Measurements from ENCODE around the gene CPSF7.

DNA sequence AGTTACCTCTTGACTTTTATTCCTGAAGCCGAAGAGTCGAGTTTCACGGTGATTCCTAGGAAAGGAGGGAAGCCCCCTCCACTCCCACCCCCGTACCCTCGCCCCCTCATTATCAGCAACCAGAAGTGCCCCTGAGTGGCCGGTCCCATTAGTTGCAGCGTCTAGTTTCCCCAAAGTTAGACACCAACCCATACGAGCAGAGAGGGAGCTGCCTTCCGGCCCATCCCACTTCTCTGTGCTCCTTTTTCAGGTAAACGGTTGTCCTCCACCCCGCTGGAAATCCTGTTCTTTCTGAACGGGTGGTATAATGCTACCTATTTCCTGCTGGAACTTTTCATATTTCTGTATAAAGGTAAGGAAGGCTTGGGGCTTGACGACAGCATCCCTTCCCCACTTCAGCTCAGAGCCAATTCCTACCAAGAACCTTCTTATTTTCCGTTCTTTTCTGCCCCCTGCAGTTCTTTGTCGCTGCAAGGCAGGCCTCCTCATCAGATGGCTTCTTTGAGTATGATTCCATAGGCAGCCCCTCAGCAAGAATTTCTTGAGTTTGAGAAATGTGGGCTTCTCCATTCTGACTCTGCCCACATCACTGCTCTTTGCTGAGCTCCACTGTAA is 36.7 kb downstream of the CPSF7 start:
- TF ChIP-seq EGR2 (tag by site-specific recombination; IDR thresholded peaks at IDR 0.05; ENCODE audit: low read depth) (no peak), GFI1B (tag by site-specific recombination; IDR thresholded peaks at IDR 0.05) (no peak), ZNF558 (tag by site-specific recombination; IDR thresholded peaks at IDR 0.05) (no peak), ZFP37 (tag by site-specific recombination; IDR thresholded peaks at IDR 0.05) (no peak), ZNF776 (tag by site-specific recombination; IDR thresholded peaks at IDR 0.05; ENCODE audit: borderline replicate concordance) (no peak), ZNF239 (tag by site-specific recombination; IDR thresholded peaks at IDR 0.05) (no peak), TCF7L2 (IDR thresholded peaks at IDR 0.05; ENCODE audit: borderline replicate concordance, low read depth, low read length) (no peak)
- TF ChIP-seq, protein P1, sequence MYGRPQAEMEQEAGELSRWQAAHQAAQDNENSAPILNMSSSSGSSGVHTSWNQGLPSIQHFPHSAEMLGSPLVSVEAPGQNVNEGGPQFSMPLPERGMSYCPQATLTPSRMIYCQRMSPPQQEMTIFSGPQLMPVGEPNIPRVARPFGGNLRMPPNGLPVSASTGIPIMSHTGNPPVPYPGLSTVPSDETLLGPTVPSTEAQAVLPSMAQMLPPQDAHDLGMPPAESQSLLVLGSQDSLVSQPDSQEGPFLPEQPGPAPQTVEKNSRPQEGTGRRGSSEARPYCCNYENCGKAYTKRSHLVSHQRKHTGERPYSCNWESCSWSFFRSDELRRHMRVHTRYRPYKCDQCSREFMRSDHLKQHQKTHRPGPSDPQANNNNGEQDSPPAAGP (tag by site-specific recombination; IDR thresholded peaks at IDR 0.05) = no peak
- TF ChIP-seq, protein P2, sequence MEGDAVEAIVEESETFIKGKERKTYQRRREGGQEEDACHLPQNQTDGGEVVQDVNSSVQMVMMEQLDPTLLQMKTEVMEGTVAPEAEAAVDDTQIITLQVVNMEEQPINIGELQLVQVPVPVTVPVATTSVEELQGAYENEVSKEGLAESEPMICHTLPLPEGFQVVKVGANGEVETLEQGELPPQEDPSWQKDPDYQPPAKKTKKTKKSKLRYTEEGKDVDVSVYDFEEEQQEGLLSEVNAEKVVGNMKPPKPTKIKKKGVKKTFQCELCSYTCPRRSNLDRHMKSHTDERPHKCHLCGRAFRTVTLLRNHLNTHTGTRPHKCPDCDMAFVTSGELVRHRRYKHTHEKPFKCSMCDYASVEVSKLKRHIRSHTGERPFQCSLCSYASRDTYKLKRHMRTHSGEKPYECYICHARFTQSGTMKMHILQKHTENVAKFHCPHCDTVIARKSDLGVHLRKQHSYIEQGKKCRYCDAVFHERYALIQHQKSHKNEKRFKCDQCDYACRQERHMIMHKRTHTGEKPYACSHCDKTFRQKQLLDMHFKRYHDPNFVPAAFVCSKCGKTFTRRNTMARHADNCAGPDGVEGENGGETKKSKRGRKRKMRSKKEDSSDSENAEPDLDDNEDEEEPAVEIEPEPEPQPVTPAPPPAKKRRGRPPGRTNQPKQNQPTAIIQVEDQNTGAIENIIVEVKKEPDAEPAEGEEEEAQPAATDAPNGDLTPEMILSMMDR (tag by site-specific recombination; IDR thresholded peaks at IDR 0.05) = 0 out of 2 replicates have a peak, but pooled peaks have one; percentile 12
- TF ChIP-seq, protein P3, sequence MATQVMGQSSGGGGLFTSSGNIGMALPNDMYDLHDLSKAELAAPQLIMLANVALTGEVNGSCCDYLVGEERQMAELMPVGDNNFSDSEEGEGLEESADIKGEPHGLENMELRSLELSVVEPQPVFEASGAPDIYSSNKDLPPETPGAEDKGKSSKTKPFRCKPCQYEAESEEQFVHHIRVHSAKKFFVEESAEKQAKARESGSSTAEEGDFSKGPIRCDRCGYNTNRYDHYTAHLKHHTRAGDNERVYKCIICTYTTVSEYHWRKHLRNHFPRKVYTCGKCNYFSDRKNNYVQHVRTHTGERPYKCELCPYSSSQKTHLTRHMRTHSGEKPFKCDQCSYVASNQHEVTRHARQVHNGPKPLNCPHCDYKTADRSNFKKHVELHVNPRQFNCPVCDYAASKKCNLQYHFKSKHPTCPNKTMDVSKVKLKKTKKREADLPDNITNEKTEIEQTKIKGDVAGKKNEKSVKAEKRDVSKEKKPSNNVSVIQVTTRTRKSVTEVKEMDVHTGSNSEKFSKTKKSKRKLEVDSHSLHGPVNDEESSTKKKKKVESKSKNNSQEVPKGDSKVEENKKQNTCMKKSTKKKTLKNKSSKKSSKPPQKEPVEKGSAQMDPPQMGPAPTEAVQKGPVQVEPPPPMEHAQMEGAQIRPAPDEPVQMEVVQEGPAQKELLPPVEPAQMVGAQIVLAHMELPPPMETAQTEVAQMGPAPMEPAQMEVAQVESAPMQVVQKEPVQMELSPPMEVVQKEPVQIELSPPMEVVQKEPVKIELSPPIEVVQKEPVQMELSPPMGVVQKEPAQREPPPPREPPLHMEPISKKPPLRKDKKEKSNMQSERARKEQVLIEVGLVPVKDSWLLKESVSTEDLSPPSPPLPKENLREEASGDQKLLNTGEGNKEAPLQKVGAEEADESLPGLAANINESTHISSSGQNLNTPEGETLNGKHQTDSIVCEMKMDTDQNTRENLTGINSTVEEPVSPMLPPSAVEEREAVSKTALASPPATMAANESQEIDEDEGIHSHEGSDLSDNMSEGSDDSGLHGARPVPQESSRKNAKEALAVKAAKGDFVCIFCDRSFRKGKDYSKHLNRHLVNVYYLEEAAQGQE (tag by site-specific recombination; IDR thresholded peaks at IDR 0.05) = no peak
- TF ChIP-seq, protein P4, sequence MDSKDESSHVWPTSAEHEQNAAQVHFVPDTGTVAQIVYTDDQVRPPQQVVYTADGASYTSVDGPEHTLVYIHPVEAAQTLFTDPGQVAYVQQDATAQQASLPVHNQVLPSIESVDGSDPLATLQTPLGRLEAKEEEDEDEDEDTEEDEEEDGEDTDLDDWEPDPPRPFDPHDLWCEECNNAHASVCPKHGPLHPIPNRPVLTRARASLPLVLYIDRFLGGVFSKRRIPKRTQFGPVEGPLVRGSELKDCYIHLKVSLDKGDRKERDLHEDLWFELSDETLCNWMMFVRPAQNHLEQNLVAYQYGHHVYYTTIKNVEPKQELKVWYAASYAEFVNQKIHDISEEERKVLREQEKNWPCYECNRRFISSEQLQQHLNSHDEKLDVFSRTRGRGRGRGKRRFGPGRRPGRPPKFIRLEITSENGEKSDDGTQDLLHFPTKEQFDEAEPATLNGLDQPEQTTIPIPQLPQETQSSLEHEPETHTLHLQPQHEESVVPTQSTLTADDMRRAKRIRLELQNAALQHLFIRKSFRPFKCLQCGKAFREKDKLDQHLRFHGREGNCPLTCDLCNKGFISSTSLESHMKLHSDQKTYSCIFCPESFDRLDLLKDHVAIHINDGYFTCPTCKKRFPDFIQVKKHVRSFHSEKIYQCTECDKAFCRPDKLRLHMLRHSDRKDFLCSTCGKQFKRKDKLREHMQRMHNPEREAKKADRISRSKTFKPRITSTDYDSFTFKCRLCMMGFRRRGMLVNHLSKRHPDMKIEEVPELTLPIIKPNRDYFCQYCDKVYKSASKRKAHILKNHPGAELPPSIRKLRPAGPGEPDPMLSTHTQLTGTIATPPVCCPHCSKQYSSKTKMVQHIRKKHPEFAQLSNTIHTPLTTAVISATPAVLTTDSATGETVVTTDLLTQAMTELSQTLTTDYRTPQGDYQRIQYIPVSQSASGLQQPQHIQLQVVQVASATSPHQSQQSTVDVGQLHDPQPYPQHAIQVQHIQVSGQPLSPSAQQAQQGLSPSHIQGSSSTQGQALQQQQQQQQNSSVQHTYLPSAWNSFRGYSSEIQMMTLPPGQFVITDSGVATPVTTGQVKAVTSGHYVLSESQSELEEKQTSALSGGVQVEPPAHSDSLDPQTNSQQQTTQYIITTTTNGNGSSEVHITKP (tag by site-specific recombination; IDR thresholded peaks at IDR 0.05) = no peak

Data from HEK293 (cell line).